ENCODE results near the gene TBC1D10A.

The TBC1D10A gene

DNA sequence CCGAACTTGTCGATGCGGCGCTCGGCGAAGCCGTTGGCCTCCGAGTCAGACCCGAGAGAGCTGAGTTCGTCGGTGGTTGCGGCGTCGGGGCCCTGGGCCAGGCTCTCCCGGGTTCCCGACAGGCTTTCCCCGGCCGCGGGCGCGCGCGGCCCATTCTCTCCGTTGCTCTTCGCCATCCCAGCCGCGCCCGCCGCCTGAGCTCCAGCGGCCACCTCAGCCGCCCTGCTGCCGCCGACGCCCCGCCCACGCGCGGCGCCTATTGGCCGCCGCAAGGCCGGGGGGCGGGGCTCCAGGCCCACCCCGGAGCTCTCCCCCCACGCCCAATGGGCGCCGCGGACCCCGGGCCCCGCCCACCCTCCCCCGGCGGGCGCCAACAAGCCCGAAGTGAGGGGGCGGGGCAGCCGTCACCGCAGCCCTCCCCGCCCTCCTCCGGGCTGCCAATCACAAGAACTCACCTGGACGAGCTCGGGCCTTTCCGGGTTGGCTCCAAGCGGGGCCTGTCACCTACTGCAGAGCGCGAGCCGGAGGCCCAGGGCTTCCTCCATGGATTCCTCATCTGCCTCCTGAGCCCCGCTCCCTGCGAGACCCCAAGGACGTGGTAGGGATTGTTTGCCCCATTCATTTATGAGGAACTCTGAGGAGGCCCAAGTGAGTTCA is at the start of gene TBC1D10A:
TSS of gene TBC1D10A (minus strand) at position 236 of the 657 bp plus-strand sequence. CDS start at position 176, 60 bp downstream.
- DNase-seq (ENCODE audit: low spot score): peak; percentile 100

GRCh38 chr22:30375312-30375849 is 48.6 kb upstream of the TBC1D10A start:
- no peak for DNase-seq (ENCODE audit: low spot score)

DNA sequence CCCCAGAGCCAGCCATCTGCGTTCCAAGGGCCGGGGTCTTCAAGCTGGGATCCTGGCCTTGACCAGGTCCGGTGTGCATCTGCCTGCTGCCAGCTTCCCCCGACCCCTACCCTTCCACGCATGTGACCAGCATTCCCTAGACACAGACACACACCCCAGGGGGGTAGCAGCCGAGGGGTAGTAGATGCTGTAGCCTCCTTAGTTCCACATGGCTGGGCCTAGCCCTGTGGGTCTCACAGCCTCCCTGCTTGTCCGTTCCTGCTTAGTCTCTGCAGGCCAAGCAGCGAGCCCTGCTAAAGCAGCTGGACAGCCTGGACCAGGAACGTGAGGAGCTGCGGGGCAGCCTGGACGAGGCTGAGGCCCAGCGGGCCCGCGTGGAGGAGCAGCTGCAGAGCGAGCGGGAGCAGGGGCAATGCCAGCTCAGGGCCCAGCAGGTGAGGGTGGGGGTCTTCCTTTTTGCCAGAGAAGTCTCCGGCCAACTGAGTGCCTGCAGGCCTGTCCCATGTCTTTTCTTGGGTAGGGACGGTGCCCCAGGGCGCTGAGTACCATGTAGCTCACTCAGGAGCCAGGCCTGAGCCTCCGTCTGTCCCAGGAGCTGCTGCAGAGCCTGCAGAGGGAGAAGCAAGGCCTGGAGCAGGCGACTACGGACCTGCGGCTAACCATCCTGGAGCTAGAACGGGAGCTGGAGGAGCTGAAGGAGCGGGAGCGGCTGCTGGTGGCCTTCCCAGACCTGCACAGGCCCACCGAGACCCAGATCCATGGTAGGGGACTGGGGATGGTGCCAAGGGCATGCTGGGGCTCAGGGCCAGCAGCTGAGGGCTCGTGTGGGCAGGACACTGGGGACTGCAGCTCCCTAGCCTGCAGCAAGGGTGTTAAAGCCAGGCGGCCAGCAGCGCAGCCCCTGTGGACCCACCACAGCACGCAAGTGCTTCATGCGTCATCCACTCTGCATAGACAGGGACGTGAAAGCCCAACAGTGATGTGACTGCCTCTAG is 46.9 kb upstream of the TBC1D10A start:
- DNase-seq (ENCODE audit: low spot score): no peak

DNA sequence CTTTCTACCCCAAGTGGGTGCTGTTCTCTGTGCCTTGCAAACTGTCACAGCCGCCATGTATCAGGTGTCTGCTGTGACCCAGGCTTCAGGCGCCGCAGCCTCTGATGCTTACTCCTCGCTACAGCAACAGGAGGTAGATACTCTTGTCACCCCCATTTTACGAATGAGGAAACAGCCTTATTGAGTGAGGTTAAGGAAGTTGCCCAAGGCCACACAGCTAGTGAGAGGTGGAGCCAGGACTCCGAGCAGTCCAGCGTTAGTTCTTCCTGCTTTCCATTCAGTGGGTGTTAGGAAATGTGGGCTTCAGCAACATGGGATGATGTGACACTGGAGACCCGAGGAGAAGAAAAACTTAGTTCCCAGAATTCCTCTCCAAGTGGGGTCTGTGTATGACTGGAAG is 46.2 kb upstream of the TBC1D10A start:
- DNase-seq (ENCODE audit: low spot score): no peak

DNA sequence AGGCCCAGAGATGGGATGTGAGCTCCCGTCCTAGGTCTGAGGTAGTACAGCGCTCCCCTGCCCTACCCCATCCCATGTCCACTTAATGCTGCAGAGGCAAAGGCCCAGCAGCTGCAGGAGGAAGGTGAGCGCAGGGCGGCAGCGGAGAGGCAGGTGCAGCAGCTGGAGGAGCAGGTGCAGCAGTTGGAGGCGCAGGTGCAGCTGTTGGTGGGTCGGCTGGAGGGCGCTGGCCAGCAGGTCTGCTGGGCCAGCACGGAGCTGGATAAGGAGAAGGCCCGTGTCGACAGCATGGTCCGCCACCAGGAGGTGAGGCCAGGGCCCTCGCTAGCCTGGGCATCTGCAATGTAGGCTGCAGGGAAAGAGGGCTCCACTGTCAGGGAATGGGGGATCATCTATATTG is 45.2 kb upstream of the TBC1D10A start:
- DNase-seq (ENCODE audit: low spot score): no peak

- no peak for DNase-seq (ENCODE audit: low spot score)
Observed at GRCh38 chr22:30371321-30371720, 44.6 kb upstream of the TBC1D10A start.

DNA sequence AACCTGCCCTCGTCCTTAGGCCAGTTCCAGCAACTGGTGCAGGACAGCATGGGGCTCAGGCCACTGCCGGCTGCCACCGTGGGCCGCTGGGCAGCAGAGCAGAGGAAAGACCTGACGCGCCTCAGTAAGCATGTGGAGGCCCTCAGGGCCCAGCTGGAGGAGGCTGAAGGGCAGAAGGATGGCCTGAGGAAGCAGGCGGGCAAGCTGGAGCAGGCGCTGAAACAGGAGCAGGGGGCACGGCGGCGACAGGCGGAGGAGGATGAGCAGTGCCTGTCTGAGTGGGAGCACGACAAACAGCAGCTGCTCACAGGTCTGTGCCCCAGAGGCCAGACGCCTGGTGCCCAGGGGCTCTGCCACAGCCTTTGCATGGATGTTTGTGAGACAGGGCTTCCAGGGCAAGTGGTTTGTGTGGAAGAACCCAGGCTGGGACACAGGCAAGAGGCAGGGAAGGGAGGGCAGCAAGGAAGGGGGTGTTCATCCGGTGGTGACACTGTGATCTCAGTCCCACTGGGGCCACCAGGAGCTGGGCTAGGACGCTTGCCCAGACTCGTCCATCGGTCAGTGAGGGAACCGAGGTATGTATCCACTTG is 44.0 kb upstream of the TBC1D10A start:
- DNase-seq (ENCODE audit: low spot score): no peak

DNA sequence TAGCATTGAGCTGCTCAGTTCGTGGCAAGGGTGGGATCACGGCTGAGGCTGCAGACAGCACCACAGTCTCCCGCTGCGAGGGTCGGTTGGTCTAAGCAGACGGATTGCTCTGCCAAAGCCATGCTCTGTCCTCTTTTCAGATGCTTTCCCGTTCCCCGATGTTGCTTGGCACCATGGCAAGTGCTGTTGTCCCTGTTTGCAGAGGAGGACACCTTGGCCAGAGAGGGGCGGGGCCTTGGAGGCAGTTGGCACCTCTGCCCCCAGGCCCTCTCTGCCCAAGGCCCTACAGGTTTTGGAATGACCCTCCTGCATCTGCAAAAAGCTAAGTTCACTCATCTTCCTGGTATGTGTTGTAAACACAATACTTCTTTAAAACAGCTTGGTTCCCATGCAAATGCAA is 41.7 kb upstream of the TBC1D10A start:
- no peak for DNase-seq (ENCODE audit: low spot score)

- DNase-seq (ENCODE audit: low spot score): no peak
Observed at GRCh38 chr22:30365891-30366290, 39.1 kb upstream of the TBC1D10A start.

- DNase-seq (ENCODE audit: low spot score): no peak
Observed at GRCh38 chr22:30362651-30363281, 36.0 kb upstream of the TBC1D10A start.

- no peak for DNase-seq (ENCODE audit: low spot score)
Observed at GRCh38 chr22:30361916-30362650, 35.3 kb upstream of the TBC1D10A start.

DNA sequence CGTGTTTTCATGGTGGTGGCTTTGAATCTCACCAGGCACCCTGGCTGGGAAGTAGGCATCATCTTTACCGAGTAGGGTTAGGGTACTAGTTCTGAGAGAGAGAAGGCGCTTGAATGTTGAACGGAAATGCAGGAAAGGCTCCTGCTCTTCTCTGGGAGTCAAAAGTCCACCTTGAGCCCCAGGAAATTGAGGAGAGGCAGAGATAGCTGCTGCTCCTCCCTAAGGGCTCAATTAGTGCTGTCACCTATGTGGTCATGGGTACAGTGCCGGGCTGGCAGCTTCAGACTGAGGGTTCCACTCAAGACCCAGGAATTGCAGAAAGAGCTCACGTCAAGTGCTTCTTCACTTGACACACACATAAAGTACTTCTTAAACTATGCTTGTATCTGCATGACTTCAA is 31.8 kb upstream of the TBC1D10A start:
- DNase-seq (ENCODE audit: low spot score): no peak

DNA sequence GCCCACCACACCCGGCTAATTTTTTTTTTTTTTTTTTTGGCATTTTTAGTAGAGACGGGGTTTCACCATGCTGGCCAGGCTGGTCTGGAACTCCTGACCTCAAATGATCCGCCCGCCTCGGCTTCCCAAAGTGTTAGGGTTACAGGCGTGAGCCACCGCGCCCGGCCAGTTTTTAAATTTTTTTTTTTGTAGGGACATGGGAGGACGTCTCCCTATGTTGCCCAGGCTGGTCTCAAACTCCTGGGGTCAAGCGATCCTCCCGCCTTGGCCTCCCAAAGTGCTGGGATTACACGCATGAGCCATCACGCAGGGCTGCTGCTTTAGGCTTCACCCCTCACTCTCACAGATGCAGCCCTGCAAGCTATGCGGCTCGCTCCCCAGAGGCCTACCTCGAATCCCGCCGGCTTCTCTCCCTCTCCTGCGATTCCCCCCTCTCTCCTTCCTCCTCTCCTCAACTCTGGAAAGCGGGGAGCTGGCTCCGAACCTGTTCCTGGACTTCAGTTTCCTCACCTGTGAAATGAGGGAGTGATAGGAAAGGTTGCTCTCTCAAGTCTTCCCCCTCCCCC is 31.0 kb upstream of the TBC1D10A start:
- DNase-seq (ENCODE audit: low spot score): no peak

GRCh38 chr22:30357236-30357570 is 30.5 kb upstream of the TBC1D10A start:
- DNase-seq (ENCODE audit: low spot score): no peak

DNA sequence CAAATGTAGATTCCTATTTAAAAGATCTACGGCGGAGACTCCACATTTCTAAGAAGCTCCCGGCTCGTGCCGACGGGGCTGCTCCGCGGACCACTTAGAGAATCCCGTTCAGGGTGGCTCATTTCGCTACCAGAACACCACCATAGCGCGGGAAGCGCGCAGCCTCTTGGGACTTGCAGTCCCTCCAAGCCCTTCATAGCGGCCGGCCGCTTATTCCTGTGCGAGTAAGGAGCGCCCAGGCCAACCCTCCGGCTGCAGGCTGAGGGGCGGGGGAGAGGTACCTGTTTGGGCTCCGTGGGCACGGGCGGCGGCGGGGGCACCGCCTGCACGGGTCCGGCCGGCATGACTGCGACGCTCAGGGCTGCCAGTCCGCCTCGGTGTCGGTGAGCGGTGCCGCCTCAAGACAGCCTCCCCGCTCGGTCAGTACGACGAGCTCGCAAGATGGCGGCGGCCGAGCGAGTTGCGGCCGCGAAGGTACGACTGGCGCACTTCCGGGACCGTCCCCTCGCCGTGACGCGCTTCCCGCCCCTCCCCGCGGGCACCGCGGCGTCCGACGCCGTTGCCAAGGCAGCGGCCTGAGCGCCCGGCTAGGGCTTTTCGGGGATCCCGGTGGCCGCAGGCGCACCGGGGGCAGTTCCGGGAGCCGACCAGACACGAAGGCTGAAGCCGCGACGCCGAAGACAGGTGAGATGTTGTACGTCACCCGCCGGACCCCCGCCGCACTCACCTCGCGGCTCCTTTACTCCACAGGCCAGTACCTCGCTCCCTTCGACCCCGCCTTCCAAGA is 29.9 kb upstream of the TBC1D10A start, which contains the start of the genes CCDC157 and SF3A1:
TSS of gene CCDC157 (plus strand) at position 559 of the 787 bp plus-strand sequence. CDS start 8,994 bp downstream, outside the sequence.
TSS of gene SF3A1 (minus strand) at position 446 of the 787 bp plus-strand sequence. CDS start at position 344, 102 bp downstream.
- DNase-seq (ENCODE audit: low spot score): peak; percentile 97

GRCh38 chr22:30354644-30355043 is 27.9 kb upstream of the TBC1D10A start:
- no peak for DNase-seq (ENCODE audit: low spot score)

DNA sequence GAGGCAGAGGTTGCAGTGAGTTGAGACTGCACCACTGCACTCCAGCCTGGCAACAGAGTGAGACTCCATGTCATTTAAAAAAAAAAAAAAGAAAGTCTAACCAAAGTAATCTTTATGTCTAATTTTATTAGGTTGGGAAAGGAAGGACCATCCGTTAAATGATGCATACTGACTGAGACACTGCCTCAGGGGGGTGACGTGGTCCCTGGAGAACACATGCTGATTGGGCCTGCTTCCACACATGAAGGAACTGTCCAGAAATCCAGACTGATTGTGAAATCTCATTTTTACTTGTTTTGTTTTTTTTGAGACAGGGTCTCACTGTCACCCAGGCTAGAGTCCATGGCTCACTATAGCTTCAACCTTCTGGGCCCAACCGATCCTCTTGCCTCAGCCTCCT is 24.5 kb upstream of the TBC1D10A start:
- DNase-seq (ENCODE audit: low spot score): no peak

- no peak for DNase-seq (ENCODE audit: low spot score)
Observed at GRCh38 chr22:30348809-30349208, 22.1 kb upstream of the TBC1D10A start.

DNA sequence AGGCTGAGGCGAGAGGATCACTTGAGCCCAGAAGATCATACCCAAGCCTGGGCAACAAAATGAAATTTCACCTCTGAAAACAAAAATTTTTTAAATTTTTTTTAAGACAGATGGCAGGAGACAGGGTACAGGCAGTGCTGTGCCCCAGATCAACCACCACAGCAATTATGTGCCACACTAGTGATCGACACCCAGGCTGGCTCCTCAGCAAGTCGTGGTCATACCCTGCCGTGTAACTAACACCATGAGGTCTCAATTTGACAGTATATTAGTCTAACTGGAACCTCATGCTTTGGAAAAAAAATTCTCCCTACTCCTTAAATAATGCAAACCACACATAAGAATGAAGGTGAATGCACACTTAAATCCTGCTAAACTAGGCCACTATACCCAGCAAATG is 21.7 kb upstream of the TBC1D10A start:
- no peak for DNase-seq (ENCODE audit: low spot score)
